ENCODE data around the gene KRT82. TPM values are rescaled to one million over a fixed set of nuclear protein-coding genes. Genes with fewer than 3 reads are reported as not detected.

Gene KRT82
- total and polyA plus RNA-seq, 11 donors, result not detected

DNA sequence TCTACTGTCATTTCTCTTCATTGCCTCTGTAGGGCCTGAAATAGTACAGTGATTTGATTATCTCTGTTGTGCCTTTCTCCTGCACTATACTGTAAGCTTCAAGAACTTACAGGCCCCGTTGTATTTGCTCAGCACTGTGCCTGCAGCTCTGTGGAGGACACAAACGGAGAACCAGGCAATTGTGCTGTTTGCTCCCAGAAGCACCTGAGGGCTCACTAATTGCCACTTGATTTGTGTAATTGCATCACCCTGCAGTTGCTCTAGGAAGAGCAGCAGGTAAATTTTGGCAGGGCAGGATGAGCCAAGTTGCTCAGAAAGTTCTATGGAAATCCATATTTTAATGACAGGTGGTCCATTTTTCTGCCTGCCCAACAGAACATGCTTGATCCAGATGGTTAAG is 11.6 kb upstream of the KRT82 start:
- Histone ChIP-seq H3K27me3 (peaks cover 0 to 7% (median 0%) of the 10 kb centered on the region in 9 donors), H3K4me1 (peaks cover 0 to 21% (median 0%) of the 10 kb centered on the region in 12 donors), H3K4me3 (no peak overlapping the region), H3K27ac (peak overlapping the region in 8 of 12 donors; percentile 13 to 76 (median 60)), H3K9me3 (no peaks in the 10 kb centered on the region), H3K36me3 (no peaks in the 10 kb centered on the region)
- intact Hi-C loops (cut with DNase I), result loop anchor here in 1 of 10 donors (10.0 kb wide), 1 partner anchor 77 kb away; the partner anchor contains the start of gene KRT6A
- no peak for DNase-seq
- WGBS, 4 donors, result 73 to 79% (median 78%) methylated on average over 2 of the region's 2 CpGs
- no peak for ATAC-seq
- TF ChIP-seq POLR2A (IDR thresholded peaks at IDR 0.05), result no peak
- TF ChIP-seq, protein P1, sequence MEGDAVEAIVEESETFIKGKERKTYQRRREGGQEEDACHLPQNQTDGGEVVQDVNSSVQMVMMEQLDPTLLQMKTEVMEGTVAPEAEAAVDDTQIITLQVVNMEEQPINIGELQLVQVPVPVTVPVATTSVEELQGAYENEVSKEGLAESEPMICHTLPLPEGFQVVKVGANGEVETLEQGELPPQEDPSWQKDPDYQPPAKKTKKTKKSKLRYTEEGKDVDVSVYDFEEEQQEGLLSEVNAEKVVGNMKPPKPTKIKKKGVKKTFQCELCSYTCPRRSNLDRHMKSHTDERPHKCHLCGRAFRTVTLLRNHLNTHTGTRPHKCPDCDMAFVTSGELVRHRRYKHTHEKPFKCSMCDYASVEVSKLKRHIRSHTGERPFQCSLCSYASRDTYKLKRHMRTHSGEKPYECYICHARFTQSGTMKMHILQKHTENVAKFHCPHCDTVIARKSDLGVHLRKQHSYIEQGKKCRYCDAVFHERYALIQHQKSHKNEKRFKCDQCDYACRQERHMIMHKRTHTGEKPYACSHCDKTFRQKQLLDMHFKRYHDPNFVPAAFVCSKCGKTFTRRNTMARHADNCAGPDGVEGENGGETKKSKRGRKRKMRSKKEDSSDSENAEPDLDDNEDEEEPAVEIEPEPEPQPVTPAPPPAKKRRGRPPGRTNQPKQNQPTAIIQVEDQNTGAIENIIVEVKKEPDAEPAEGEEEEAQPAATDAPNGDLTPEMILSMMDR (IDR thresholded peaks at IDR 0.05), result no peak

DNA sequence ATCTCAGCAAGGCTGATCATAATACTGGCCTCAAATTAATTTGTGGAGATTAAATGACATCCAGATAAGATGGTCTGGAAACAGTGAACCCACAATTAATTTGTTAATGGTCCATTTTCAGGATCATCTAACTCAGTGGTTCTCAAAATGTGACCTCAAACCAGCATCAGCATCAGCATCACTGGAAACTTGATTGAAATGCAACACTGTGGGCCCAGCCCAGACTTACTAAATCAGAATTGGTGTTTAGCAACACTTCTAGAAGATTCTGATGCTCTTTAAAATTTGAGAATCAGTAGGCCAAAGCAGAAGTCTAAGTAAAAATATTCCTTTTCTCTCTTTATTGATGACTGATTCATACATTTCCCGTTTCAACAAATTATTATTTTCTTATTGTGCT is 10.7 kb upstream of the KRT82 start:
- H3K4me3 ChIP-seq, result no peak overlapping the region
- DNase-seq (no peak), ATAC-seq (peak in 2 of 4 donors; percentile 51 to 57)
- no peaks in the 10 kb centered on the region for H3K9me3 ChIP-seq
- H3K27me3 ChIP-seq, result peaks cover 0 to 5% (median 0%) of the 10 kb centered on the region in 9 donors
- TF ChIP-seq POLR2A (IDR thresholded peaks at IDR 0.05), result no peak
- TF ChIP-seq, protein P1 (IDR thresholded peaks at IDR 0.05), result no peak
- peak overlapping the region in 10 of 12 donors; percentile 29 to 76 (median 58) for H3K27ac ChIP-seq
- peaks cover 0 to 21% (median 0%) of the 10 kb centered on the region in 12 donors for H3K4me1 ChIP-seq
- H3K36me3 ChIP-seq, result no peaks in the 10 kb centered on the region
- 70 to 91% (median 77%) methylated on average over 1 of the region's 1 CpG for WGBS, 4 donors
- intact Hi-C loops (cut with DNase I), result loop anchor here in 1 of 10 donors (10.0 kb wide), 1 partner anchor 78 kb away; the partner anchor contains the start of gene KRT6A

DNA sequence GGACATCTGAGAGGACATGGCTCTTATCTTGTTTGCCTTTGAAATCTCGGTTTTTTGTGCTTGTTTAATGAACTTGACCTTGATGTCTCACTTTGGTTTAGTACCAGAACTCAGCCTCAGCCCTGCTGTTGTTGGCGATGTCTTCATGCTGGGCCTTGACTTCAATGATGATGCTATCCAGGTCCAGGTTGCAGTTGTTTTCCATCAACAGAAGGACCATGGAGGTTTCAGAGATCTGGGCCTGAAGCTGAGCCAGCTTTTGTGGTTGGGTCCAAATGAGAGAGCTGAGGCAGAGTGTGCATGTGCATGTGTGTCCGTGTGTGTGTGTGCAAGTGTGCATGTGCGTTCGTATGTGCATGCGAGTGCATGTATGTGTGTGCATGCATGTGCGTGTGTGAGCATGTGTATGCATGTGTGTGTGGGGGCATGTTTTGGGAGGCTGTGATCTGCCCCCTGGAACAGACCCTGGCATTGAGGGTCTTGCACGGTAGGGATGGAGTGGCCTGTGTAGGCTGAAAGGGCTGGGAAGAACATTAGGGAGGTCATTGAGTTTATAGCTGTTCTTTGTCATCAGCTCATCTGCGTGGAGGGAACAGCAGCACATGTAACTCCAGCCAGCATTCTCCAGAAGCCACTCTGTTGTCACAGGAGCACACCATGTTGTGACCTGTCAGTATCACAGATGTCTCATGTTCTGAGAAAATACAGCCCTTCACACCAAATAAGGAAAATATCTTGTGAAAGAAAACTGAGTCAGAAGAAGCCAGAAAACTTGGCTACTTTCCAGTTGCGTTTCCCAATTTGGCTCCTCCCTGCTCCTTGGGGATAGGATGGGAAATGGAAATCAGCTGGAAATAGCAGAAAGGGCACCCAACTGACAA is 10.0 kb upstream of the KRT82 start:
- H3K4me3 ChIP-seq, result no peak overlapping the region
- WGBS, 4 donors, result 55 to 65% (median 63%) methylated on average over 10 of the region's 10 CpGs
- DNase-seq (peak in 4 of 5 donors; percentile 56 to 66 (median 57)), ATAC-seq (peak; percentile 79 to 91 (median 86))
- no peaks in the 10 kb centered on the region for H3K27me3 ChIP-seq
- H3K4me1 ChIP-seq, result peaks cover 0 to 21% (median 0%) of the 10 kb centered on the region in 12 donors
- intact Hi-C loops (cut with DNase I), result loop anchor here in 1 of 10 donors (10.0 kb wide), 1 partner anchor 79 kb away; the partner anchor contains the start of gene KRT6A
- H3K27ac ChIP-seq, result peak overlapping the region in 7 of 12 donors; percentile 11 to 76 (median 68)
- H3K9me3 ChIP-seq, result no peaks in the 10 kb centered on the region
- no peaks in the 10 kb centered on the region for H3K36me3 ChIP-seq
- no peak for TF ChIP-seq POLR2A (IDR thresholded peaks at IDR 0.05)
- TF ChIP-seq, protein P1 (IDR thresholded peaks at IDR 0.05), result no peak

DNA sequence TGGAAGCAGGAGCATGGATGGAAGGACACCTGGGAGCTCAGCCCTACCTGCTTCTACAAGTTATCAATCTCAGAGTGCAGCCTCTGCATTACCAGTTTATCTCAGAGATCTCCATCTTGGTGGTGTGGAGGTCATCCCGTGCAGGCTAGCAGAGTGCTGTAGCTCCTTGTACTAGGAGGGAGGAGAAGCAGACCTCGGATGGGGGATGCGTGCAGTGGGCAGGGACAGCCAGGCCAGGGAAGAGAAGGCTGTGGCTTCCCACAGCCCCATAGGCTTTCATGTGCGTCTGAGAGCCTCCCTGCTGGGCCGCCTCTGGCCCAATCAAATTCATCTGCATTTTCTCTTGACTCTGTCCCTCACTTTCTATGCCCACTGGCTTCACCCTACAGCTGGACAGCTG is 8.8 kb upstream of the KRT82 start:
- H3K36me3 ChIP-seq, result no peaks in the 10 kb centered on the region

More for the DNA sequence above, 8.8 kb upstream of the KRT82 start:
- DNase-seq, result no peak
- no peaks in the 10 kb centered on the region for H3K9me3 ChIP-seq
- TF ChIP-seq POLR2A (IDR thresholded peaks at IDR 0.05), result no peak
- TF ChIP-seq, protein P1 (IDR thresholded peaks at IDR 0.05), result no peak
- intact Hi-C loops (cut with DNase I), result loop anchor here in 1 of 10 donors (10.0 kb wide), 1 partner anchor 80 kb away; the partner anchor contains the start of gene KRT6A
- H3K4me3 ChIP-seq, result no peak overlapping the region
- ATAC-seq, result no peak
- H3K27me3 ChIP-seq, result no peaks in the 10 kb centered on the region
- peaks cover 0 to 21% (median 0%) of the 10 kb centered on the region in 12 donors for H3K4me1 ChIP-seq
- no peak overlapping the region for H3K27ac ChIP-seq
- WGBS, 4 donors, result 78 to 82% (median 81%) methylated on average over 5 of the region's 5 CpGs
